Lower leg skin (tissue), 3 donors: ENCODE data around the gene KIRREL3.

ENCODE experiments used
- CTCF ChIP-seq, 3 donors: fragments of 450-650 bp; IDR thresholded peaks; one replicate each; pipeline ENCODE4 v1.5.1; 2016; ENCODE audit warnings: antibody characterized with exemption in 3 of 3, mild to moderate bottlenecking in 3 of 3, moderate library complexity in 2 of 3
- POLR2A ChIP-seq, 2 donors: fragments of 450-650 bp; IDR thresholded peaks; one replicate each; pipeline ENCODE4 v1.6.1; 2016 to 2017; ENCODE audit warnings: antibody characterized with exemption in 2 of 2, mild to moderate bottlenecking in 1 of 2, moderate library complexity in 1 of 2

- TF ChIP-seq CTCF (IDR thresholded peaks at IDR 0.05) = no peak
- TF ChIP-seq POLR2A (IDR thresholded peaks at IDR 0.05) = no peak
These were observed 474.1 kb downstream of the KIRREL3 start for GRCh38 chr11:126526471-126526870.
